ENCODE results near the gene SLC26A11. TPM values are rescaled to one million over a fixed set of nuclear protein-coding genes. Genes with fewer than 3 reads are reported as not detected.

Gene SLC26A11
- total RNA-seq, 2 experiments from 2014 or later = 5.9 to 6.1 TPM

DNA sequence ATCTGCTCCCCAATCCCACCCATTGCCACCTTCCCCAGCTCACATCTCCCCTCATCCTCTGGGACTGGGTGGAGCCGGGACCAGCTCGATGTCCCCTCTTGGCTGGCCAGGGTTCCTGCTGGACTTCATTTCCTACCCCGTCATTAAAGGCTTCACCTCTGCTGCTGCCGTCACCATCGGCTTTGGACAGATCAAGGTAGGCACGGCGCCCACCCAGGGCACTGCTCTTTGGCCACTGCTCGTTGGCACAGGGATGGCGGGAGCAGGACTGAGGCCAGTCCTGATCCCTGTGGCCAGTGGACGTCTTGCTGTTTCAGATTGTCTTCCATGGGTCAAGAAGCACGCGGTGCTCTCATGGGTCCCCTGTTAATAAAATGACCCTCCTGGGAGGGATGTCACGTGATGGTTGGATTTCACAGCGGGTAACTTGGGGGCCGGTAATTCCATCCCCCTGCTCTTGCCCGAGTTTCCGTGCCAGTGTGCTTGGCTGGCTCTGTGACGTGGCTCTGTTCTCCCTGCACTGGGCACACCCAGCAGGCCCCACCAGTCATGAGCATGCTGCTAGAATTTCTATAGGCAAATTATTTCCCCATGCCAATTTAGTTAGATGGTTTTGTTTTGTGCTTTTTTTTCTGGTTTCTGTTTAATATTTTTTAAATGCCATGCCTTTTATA lies 3.1 kb downstream of the SLC26A11 start:
- ChIA-PET POLR2A (interaction anchor here (0.7 kb wide), 1 partner anchor 95 kb away, joined by 3 read pairs; no protein-coding TSS in a partner anchor), CTCF (no interaction called here)
- DNase-seq = no peak
- Mint-ChIP-seq H3K9me3 (no peaks in the 10 kb centered on the region), H3K36me3 (ENCODE audit: low read depth) (no peaks in the 10 kb centered on the region), H3K4me1 (peaks cover 19% of the 10 kb centered on the region), H3K27ac (no peak overlapping the region), H3K4me3 (no peak overlapping the region), H3K27me3 (no peaks in the 10 kb centered on the region)

DNA sequence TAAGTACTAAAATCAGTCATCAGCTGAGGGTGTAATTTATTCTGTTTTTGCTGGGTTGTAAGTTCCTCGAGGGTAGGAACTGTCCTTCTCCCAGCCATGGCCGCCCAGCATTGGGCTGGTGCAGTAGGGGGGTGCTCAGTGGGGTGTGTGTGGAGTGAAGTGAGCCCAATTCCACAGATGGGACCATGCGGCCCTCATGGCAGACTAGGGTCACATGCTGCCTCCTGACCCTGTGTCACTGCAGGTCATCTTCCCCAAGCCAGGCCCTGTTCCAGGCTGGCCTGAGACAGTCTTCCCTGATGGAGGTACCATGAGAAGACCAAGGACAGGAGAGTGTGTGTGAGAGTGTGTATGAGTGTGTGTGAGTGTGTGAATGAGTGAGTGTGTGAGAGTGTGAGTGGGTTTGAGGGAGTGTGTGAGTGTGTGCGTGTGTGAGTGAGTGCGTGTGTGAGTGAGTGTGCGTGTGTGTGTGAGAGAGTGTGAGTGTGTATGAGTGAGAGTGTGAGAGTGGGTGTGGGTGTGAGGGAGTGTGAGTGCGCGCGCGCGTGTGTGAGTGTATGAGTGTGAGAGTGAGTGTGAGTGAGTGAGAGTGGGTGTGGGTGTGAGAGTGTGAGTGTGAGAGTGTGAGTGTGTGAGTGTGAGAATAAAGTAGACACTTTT lies 3.7 kb downstream of the SLC26A11 start:
- DNase-seq = no peak
- ChIA-PET CTCF (no interaction called here), POLR2A (interaction anchor here (0.7 kb wide), 1 partner anchor 95 kb away, joined by 3 read pairs; no protein-coding TSS in a partner anchor)
- Mint-ChIP-seq H3K4me3 (no peak overlapping the region), H3K36me3 (ENCODE audit: low read depth) (no peaks in the 10 kb centered on the region), H3K4me1 (peaks cover 13% of the 10 kb centered on the region), H3K27me3 (no peaks in the 10 kb centered on the region), H3K9me3 (no peaks in the 10 kb centered on the region), H3K27ac (no peak overlapping the region)

DNA sequence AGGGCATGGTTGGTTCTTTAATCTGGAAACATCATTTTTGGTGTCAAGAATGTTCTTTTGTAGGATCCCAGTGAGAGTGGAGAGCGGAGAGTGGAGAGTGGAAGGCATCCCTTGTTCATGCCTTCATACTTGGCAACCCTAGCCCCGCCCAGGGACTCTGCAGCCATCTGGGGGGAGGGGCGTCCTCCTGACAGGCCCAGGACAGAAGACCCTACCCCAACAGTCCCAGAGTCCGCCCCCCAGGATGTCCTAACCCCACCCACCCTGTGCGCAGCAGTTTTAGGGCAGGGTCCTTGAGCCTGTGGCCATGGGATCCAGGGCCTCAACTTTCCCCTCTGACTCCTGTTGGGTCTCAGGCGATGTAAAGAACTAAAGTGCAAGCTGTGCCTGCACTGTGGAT lies 4.5 kb downstream of the SLC26A11 start:
- CTCF ChIA-PET = interaction anchor here (1.6 kb wide), 1 partner anchor 11 kb away, joined by 3 read pairs; no protein-coding TSS in a partner anchor
- Mint-ChIP-seq H3K27ac (no peak overlapping the region), H3K36me3 (ENCODE audit: low read depth) (no peaks in the 10 kb centered on the region), H3K4me3 (no peak overlapping the region), H3K9me3 (no peaks in the 10 kb centered on the region), H3K4me1 (peaks cover 5% of the 10 kb centered on the region), H3K27me3 (no peaks in the 10 kb centered on the region)
- POLR2A ChIA-PET = no interaction called here
- DNase-seq = no peak

DNA sequence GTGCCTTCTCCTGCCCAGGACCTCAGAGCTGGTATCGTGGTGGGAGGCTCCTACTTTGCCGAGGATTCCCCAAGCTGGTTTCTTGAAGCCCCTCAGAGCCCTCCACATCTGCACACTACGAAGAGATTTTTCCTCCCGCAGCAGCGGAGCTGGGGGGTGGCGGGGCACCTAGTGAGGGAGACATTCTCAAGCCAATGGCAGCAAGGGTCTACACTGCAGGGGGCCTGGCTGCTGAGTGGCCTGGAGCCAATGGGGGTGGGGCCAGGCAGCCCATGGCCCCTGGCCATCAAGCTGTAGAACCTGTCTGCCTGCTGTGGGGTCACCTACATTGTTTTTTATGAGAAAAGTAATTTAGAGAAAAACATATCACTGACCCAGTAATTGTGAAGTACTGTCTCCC lies 5.0 kb downstream of the SLC26A11 start:
- CTCF ChIA-PET = interaction anchor here (0.6 to 2.2 kb wide), 4 partner anchors 10 to 124 kb away, joined by 3 to 9 read pairs (median 3); partner anchors contain the start of gene GAA
- no peaks in the 10 kb centered on the region for H3K9me3 Mint-ChIP-seq
- H3K27ac Mint-ChIP-seq = no peak overlapping the region
- no peaks in the 10 kb centered on the region for H3K27me3 Mint-ChIP-seq
- DNase-seq = no peak
- no peaks in the 10 kb centered on the region for H3K36me3 Mint-ChIP-seq (ENCODE audit: low read depth)
- POLR2A ChIA-PET = no interaction called here
- peaks cover 3% of the 10 kb centered on the region for H3K4me1 Mint-ChIP-seq
- H3K4me3 Mint-ChIP-seq = no peak overlapping the region

DNA sequence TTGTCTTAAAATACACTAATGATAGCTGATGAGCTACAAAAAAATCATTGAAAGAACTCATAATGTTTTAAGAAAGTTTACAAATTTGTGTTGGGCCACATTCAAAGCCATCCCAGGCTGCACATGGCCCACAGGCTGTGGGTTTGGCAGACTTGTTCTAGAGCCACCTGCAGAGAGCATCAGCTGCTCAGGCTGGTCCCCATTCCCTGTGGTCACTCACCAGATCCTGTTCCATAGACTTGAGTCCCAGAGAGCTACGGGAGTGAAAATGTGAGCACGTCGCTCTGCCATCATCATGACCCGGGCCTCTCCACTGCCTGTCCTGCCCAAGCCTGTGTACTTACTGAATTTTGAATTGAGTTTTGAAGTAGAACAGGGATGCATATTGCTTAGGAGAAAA lies 6.9 kb downstream of the SLC26A11 start:
- no peaks in the 10 kb centered on the region for H3K27me3 Mint-ChIP-seq
- POLR2A ChIA-PET = no interaction called here
- H3K27ac Mint-ChIP-seq = no peak overlapping the region

DNA sequence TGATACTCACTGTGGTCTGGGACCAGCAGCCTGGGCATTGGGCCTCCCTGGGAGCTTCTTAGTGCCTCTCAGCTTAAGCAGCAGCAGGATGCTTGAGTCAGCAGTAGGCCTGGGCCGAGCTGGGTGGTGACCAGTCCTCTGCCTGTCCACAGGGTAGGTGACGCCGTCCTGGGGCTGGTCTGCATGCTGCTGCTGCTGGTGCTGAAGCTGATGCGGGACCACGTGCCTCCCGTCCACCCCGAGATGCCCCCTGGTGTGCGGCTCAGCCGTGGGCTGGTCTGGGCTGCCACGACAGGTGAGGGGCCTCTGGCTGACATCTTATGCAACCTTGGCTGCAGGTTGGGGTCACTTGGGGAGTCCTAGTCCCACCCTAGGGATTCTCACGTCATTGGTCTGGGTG lies 7.4 kb downstream of the SLC26A11 start:
- POLR2A ChIA-PET = no interaction called here

More for the DNA sequence above, 6.9 kb downstream of the SLC26A11 start:
- CTCF ChIA-PET = interaction anchor here (0.7 to 2.2 kb wide), 7 partner anchors 8 to 826 kb away, joined by 3 to 9 read pairs (median 3); partner anchors contain the start of gene GAA
- Mint-ChIP-seq H3K4me1 (peaks cover 1% of the 10 kb centered on the region), H3K4me3 (no peak overlapping the region), H3K36me3 (ENCODE audit: low read depth) (peaks cover 4% of the 10 kb centered on the region), H3K9me3 (peaks cover 9% of the 10 kb centered on the region)
- DNase-seq = no peak

DNA sequence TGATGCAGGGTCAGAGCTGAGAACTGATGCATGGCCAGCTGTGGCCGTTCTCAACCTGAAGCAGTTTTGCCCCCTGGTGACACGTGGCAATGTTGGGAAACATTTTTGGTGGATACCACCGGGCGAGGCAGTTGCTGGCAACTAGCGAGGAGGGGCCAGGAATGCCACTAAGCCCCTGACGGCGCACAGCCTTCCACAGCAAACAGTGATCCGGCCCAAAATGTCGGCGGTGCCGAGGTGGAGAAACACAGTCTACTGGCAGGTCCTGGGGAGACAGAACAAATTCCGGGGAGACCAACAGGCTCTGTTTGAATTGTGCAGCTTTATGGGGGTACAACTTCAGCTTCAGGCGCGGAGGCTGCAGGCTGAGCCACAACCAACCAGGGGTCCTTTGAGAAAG lies 8.2 kb downstream of the SLC26A11 start:
- CTCF ChIA-PET = no interaction called here
- Mint-ChIP-seq H3K4me1 (peaks cover 1% of the 10 kb centered on the region), H3K9me3 (peaks cover 16% of the 10 kb centered on the region), H3K27ac (no peak overlapping the region), H3K4me3 (no peak overlapping the region), H3K36me3 (ENCODE audit: low read depth) (peaks cover 12% of the 10 kb centered on the region), H3K27me3 (no peaks in the 10 kb centered on the region)
- POLR2A ChIA-PET = interaction anchor here (0.7 kb wide), 1 partner anchor 52 kb away, joined by 3 read pairs; no protein-coding TSS in a partner anchor
- DNase-seq = no peak

More for the DNA sequence above, 7.4 kb downstream of the SLC26A11 start:
- peaks cover 1% of the 10 kb centered on the region for H3K4me1 Mint-ChIP-seq
- no peaks in the 10 kb centered on the region for H3K27me3 Mint-ChIP-seq
- H3K27ac Mint-ChIP-seq = no peak overlapping the region
- peaks cover 12% of the 10 kb centered on the region for H3K9me3 Mint-ChIP-seq
- CTCF ChIA-PET = interaction anchor here (0.5 to 1.7 kb wide), 4 partner anchors 8 to 827 kb away, joined by 3 read pairs; no protein-coding TSS in a partner anchor
- H3K36me3 Mint-ChIP-seq (ENCODE audit: low read depth) = peaks cover 8% of the 10 kb centered on the region
- H3K4me3 Mint-ChIP-seq = no peak overlapping the region
- no peak for DNase-seq

DNA sequence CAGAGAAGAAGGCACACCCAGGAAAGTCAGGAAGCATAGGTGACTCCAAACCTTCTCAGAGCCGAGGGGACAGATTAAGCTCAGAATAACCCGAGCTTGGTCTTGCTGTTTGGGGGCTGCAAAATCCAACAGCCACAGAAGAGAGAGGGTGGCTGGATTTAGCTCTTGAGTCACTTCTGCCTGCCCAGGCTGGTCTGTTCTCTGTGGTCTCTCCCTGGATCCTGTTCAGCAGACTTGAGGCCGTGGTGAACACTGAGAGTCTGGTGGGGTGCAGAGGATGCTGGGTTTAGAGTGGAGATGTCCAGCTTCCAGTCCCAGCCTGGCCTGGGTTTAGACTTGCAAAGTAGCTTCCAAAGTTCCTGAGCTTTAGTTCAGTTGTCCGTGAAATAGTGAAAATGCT lies 8.8 kb downstream of the SLC26A11 start:
- CTCF ChIA-PET = no interaction called here
- H3K4me1 Mint-ChIP-seq = peaks cover under 1% of the 10 kb centered on the region
- no peak overlapping the region for H3K4me3 Mint-ChIP-seq
- no peak overlapping the region for H3K27ac Mint-ChIP-seq
- H3K36me3 Mint-ChIP-seq (ENCODE audit: low read depth) = peaks cover 14% of the 10 kb centered on the region
- peaks cover 17% of the 10 kb centered on the region for H3K9me3 Mint-ChIP-seq
- POLR2A ChIA-PET = interaction anchor here (0.7 kb wide), 1 partner anchor 51 kb away, joined by 3 read pairs; no protein-coding TSS in a partner anchor
- DNase-seq = no peak
- no peaks in the 10 kb centered on the region for H3K27me3 Mint-ChIP-seq

DNA sequence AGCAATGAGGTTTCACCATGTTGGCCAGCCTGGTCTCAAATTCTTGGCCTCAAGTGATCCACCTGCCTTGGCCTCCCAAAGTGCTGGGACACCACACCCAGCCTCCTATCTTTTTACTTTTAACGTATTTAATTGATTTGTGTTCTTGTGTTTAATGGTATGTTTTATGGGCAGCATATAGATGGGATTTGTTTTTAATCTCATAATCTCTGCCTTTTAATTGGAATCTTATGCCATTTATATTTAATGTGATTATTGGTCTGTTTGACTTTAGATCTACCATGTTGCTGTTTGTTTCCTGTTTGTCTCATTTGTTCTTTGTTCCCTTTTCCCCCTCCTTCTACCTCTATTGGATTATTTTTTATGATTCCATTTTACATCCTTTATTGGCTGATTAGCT lies 12.2 kb downstream of the SLC26A11 start:
- DNase-seq = no peak
- Mint-ChIP-seq H3K27ac (no peak overlapping the region), H3K9me3 (peaks cover 20% of the 10 kb centered on the region), H3K36me3 (ENCODE audit: low read depth) (peaks cover 20% of the 10 kb centered on the region), H3K4me1 (no peaks in the 10 kb centered on the region), H3K4me3 (no peak overlapping the region), H3K27me3 (no peaks in the 10 kb centered on the region)
- ChIA-PET CTCF (interaction anchor here (0.8 to 1.5 kb wide), 2 partner anchors 21 to 29 kb away, joined by 3 to 5 read pairs; no protein-coding TSS in a partner anchor), POLR2A (no interaction called here)

DNA sequence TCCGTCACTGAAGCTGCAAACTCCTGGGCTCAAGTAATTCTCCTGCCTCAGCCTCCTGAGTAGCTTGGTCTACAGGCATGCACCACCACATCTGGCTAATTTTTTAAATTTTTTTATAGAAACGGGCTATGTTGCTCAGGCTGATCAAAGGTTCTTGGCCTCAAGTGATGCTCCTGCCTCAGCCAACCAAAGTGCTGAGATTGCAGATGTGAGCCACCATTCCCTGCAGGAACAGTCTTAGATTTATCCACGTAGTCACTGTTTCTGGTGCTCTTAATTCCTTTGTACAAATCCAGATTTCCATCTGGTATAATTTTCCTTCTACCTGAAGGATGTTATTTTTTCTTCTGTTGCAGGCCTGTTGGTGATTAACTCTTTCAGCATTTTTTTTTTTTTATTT lies 13.0 kb downstream of the SLC26A11 start:
- Mint-ChIP-seq H3K36me3 (ENCODE audit: low read depth) (peaks cover 20% of the 10 kb centered on the region), H3K9me3 (peaks cover 20% of the 10 kb centered on the region), H3K4me3 (no peak overlapping the region), H3K27me3 (no peaks in the 10 kb centered on the region), H3K4me1 (no peaks in the 10 kb centered on the region), H3K27ac (no peak overlapping the region)
- no peak for DNase-seq
- ChIA-PET POLR2A (no interaction called here), CTCF (no interaction called here)

DNA sequence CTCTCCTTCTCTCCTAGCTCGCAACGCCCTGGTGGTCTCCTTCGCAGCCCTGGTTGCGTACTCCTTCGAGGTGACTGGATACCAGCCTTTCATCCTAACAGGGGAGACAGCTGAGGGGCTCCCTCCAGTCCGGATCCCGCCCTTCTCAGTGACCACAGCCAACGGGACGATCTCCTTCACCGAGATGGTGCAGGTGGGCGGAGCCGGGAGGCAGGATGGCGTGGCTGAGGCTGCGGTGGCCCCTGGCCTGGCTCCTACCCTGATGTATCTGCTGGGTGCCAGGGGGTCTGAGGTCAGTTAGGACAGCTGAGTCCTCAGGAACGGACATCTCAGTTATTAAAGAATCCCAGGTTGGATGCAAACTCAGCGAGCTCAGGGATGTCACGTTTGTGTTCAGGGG lies 16.7 kb downstream of the SLC26A11 start:
- H3K4me1 Mint-ChIP-seq = no peaks in the 10 kb centered on the region
- peaks cover 15% of the 10 kb centered on the region for H3K36me3 Mint-ChIP-seq (ENCODE audit: low read depth)
- H3K4me3 Mint-ChIP-seq = no peak overlapping the region
- POLR2A ChIA-PET = no interaction called here
- DNase-seq = no peak
- H3K9me3 Mint-ChIP-seq = peaks cover 14% of the 10 kb centered on the region
- no peak overlapping the region for H3K27ac Mint-ChIP-seq
- CTCF ChIA-PET = interaction anchor here (1.1 to 1.2 kb wide), 2 partner anchors 10 to 11 kb away, joined by 3 read pairs; no protein-coding TSS in a partner anchor
- H3K27me3 Mint-ChIP-seq = no peaks in the 10 kb centered on the region

DNA sequence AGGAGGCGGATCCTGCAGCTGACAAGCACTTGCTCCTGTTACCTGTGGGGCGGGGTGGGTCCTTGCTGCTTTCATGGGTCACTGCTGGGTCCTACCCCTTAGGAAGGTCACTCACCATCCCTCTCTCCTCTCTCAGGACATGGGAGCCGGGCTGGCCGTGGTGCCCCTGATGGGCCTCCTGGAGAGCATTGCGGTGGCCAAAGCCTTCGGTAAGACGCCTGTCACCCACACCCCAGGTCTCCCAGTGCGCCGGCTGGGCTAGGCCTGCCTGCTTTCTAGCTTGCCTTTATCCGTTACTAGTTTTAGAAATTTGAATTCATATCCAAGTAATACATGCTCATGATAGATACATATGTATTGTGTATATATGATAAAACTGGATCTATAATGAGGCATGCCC lies 17.2 kb downstream of the SLC26A11 start:
- Mint-ChIP-seq H3K4me1 (no peaks in the 10 kb centered on the region), H3K36me3 (ENCODE audit: low read depth) (peaks cover 15% of the 10 kb centered on the region), H3K4me3 (no peak overlapping the region), H3K27me3 (no peaks in the 10 kb centered on the region), H3K27ac (no peak overlapping the region), H3K9me3 (peaks cover 11% of the 10 kb centered on the region)
- CTCF ChIA-PET = interaction anchor here (1.1 to 1.2 kb wide), 2 partner anchors 10 kb away, joined by 3 read pairs; no protein-coding TSS in a partner anchor
- POLR2A ChIA-PET = no interaction called here
- no peak for DNase-seq

DNA sequence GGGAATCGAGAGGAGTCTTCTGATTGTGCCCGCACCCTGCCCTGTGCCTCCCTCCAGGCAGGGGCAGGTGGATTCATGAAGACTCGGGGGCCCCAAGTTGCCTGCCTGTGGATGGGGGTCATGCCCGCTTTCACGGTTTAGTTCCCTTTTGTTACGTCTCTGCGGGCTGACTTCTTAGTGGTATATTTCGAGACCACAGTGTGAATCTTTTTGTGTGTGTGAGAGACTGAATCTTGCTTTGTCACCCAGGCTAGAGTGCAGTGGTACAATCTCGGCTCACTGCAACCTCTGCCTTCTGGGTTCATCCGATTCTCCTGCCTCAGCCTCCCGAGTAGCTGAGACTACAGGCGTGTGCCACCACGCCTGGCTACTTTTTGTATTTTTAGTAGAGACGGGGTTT lies 22.3 kb downstream of the SLC26A11 start:
- H3K4me1 Mint-ChIP-seq = no peaks in the 10 kb centered on the region
- no peak for DNase-seq
- no peak overlapping the region for H3K4me3 Mint-ChIP-seq
- ChIA-PET CTCF (interaction anchor here (1.4 to 1.7 kb wide), 2 partner anchors 16 to 27 kb away, joined by 3 to 4 read pairs; no protein-coding TSS in a partner anchor), POLR2A (no interaction called here)
- no peaks in the 10 kb centered on the region for H3K36me3 Mint-ChIP-seq (ENCODE audit: low read depth)
- H3K9me3 Mint-ChIP-seq = no peaks in the 10 kb centered on the region
- H3K27ac Mint-ChIP-seq = no peak overlapping the region
- H3K27me3 Mint-ChIP-seq = no peaks in the 10 kb centered on the region

All from activated CD4-positive, alpha-beta T cell treated with anti-CD3 and anti-CD28 coated beads, Interleukin-2, amount 10 ng/mL, durations not matched to agents 7 days and 5 days (primary cell).